Measurements from ENCODE around the gene SOX11.

SOX11 gene

DNA sequence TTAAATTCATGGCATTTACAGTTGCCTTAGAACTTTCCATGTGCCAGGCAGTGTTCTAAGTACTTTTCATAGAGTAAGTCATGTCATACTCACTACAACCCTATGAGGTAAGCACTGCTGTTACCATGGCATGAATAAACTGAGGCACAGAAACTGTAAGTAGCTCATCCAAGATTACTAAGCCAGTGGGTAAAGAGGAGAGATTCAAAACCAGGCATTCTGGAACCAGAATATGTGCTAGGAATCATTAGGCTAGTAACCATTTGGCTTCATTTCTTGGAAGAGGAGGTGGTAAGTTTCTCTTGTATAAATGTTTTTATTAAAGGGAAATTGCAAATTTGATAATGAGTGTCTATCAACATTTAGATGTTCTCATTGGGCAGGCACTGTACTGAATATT lies 35.1 kb downstream of the SOX11 start:
- no peak overlapping the region for H3K4me3 ChIP-seq (ENCODE audit: control insufficient read depth, low read depth, low read length)
- TF ChIP-seq CTCF (conservative IDR thresholded peaks at IDR 0.05; ENCODE audit: control insufficient read depth, insufficient read depth, low read depth, low read length) = no peak
- DNase-seq (ENCODE audit: low read depth) = no peak

- no peak for DNase-seq (ENCODE audit: low read depth)
- no peak for TF ChIP-seq CTCF (conservative IDR thresholded peaks at IDR 0.05; ENCODE audit: control insufficient read depth, insufficient read depth, low read depth, low read length)
- H3K4me3 ChIP-seq (ENCODE audit: control insufficient read depth, low read depth, low read length) = no peak overlapping the region
These were observed 37.2 kb downstream of the SOX11 start for GRCh38 chr2:5729416-5729815.

DNA sequence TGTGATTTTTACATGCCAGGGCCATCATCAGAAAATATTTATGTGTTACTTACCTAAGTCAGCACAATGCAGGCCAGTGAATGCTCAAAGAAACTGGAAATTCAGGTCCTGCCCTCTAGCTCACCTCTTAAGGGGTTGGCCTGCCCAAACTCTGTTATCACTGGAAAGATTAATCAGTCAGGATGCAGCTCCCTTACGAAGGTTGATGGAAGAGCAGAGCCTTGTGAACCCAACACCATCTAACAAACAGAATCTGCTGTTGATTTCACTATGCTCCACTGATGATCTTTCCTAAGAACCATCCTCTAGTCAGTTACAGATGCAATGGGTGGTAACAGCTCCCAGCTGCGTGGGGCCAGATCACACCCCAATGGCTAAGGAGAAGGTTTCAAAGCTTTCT lies 38.2 kb downstream of the SOX11 start:
- no peak for DNase-seq (ENCODE audit: low read depth)
- TF ChIP-seq CTCF (conservative IDR thresholded peaks at IDR 0.05; ENCODE audit: control insufficient read depth, insufficient read depth, low read depth, low read length) = no peak
- no peak overlapping the region for H3K4me3 ChIP-seq (ENCODE audit: control insufficient read depth, low read depth, low read length)

- DNase-seq (ENCODE audit: low read depth) = no peak
- H3K4me3 ChIP-seq (ENCODE audit: control insufficient read depth, low read depth, low read length) = no peak overlapping the region
- no peak for TF ChIP-seq CTCF (conservative IDR thresholded peaks at IDR 0.05; ENCODE audit: control insufficient read depth, insufficient read depth, low read depth, low read length)
These were observed 42.8 kb downstream of the SOX11 start for GRCh38 chr2:5734859-5735520.

DNA sequence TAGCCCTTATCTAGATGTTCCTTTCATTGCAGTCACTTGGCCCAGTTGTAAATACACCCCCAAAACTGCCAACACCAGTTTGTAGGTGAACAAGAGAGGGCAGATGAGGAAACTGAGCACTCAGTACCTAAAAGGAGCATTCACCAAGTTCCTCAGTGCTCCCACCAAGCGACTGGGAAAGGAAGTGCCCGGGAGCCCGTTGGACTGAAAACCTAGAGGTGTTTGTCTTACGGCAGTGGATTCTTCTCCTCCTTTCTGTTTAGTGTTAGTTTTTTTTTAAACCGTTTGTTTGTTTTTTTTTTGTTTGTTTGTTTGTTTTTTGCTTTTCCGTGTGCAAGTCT lies 43.3 kb downstream of the SOX11 start:
- no peak overlapping the region for H3K4me3 ChIP-seq (ENCODE audit: control insufficient read depth, low read depth, low read length)
- DNase-seq (ENCODE audit: low read depth) = no peak
- TF ChIP-seq CTCF (conservative IDR thresholded peaks at IDR 0.05; ENCODE audit: control insufficient read depth, insufficient read depth, low read depth, low read length) = no peak

GRCh38 chr2:5736050-5736449 lies 43.9 kb downstream of the SOX11 start:
- H3K4me3 ChIP-seq (ENCODE audit: control insufficient read depth, low read depth, low read length) = no peak overlapping the region
- TF ChIP-seq CTCF (conservative IDR thresholded peaks at IDR 0.05; ENCODE audit: control insufficient read depth, insufficient read depth, low read depth, low read length) = no peak
- DNase-seq (ENCODE audit: low read depth) = no peak

DNA sequence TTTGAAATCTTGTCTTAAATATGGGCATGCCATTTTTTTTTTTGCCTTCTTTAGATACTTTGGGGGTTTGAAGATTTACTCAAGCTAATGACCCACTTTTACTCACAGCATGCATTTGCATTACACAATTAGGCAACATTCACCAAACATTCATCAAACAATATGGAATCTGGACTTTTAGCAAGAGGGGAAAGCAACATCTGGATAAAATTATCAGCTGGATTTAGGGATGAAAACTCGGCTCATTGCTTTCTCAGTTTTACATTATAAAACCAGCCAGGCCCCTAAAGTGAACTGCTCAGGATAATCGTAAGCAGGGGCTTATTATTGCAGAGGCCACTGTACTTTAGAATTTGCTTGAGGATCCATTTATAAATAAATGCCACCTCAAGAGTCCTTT lies 44.7 kb downstream of the SOX11 start:
- no peak for DNase-seq (ENCODE audit: low read depth)
- H3K4me3 ChIP-seq (ENCODE audit: control insufficient read depth, low read depth, low read length) = no peak overlapping the region
- no peak for TF ChIP-seq CTCF (conservative IDR thresholded peaks at IDR 0.05; ENCODE audit: control insufficient read depth, insufficient read depth, low read depth, low read length)
